ENCODE results near the gene MTCL1. TPM values are rescaled to one million over a fixed set of nuclear protein-coding genes. Genes with fewer than 3 reads are reported as not detected.

The MTCL1 gene
- total and polyA plus RNA-seq, 10 of the 15 experiments (the other 5 are each of a cell fraction or from before 2014, with no cell fraction given), result 0.03 to 0.36 (median 0.13) TPM; not detected in 4

DNA sequence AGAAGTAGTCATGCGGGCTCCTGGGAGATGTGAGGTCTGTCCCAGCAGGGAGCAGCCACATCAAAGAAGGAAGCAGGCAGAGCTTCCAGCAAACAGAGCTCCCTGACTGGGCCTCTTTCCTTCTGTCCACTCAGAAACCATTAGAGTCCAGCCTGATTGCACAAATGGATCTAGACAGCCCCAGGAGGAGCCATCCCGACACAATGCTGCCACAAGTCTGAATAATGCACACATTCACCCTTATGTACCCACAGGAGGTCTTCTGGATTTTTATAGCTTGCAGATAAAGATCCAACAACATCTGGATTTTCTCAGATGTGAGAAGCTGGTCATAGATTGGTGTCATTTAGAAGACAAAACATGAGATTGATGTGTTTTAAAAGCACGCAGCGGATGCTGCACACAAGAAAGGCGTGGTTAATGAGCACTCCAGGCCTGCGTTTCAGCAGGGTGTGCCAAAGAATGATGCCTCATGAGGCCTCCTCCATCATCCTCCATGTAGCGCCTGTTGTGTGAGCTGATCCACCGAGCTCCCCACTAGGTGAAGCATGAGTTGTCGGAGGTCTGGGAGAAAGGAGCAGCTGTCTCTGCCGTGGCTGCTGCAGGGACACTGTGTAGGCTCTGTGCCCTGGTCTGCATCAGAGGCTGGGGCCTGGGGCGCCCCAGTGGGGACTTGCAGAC lies 60.6 kb downstream of the MTCL1 start:
- in situ Hi-C loops (cut with MboI), result no loop called here
- 33% methylated on average over 11 of the region's 11 CpGs for WGBS (ENCODE audit: insufficient coverage, insufficient replicate concordance, low lambda C conversion rate, missing lambda C conversion rate)

More for the DNA sequence above, 60.6 kb downstream of the MTCL1 start:
- BruUV-seq (replicated peaks), result no TSS peak
- Histone ChIP-seq H4K20me1 (ENCODE audit: control insufficient read depth, insufficient read depth) (no peaks in the 10 kb centered on the region), H3K4me1 (ENCODE audit: control insufficient read depth, insufficient read depth, low read length) (no peaks in the 10 kb centered on the region), H3K4me2 (ENCODE audit: control insufficient read depth, insufficient read depth) (no peak overlapping the region), H2AFZ (ENCODE audit: control insufficient read depth, low read depth, low read length) (no peak overlapping the region), H3K9me3 (replicated peaks; ENCODE audit: control insufficient read depth, insufficient read depth, low read length) (no peaks in the 10 kb centered on the region), H3K9ac (ENCODE audit: control insufficient read depth, insufficient read depth, low read length) (no peak overlapping the region), H3K4me3 (no peak overlapping the region), H3K27ac (ENCODE audit: control insufficient read depth, insufficient read depth) (no peak overlapping the region), H3K27me3 (replicated peaks in 1 of 2; ENCODE audit: control insufficient read depth in 2 of 2, insufficient read depth in 2 of 2, low read length in 1 of 2) (no peaks in the 10 kb centered on the region; a peak in 1 of 4 replicates), H3K79me2 (ENCODE audit: control insufficient read depth, insufficient read depth, low read length) (no peaks in the 10 kb centered on the region), H3K36me3 (ENCODE audit: control insufficient read depth in 2 of 2, insufficient read depth in 2 of 2, low read length in 1 of 2) (no peaks in the 10 kb centered on the region)
- DNase-seq (ENCODE audit: low read depth, low spot score) (no peak), ATAC-seq (no peak), FAIRE-seq (no peak)
- ChIA-PET CTCF (interaction anchor here (0.7 kb wide), 1 partner anchor 9 kb away, joined by 4 read pairs; no protein-coding TSS in a partner anchor), POLR2A (interaction anchor here (0.9 kb wide), 1 partner anchor 9 kb away, joined by 6 read pairs; no protein-coding TSS in a partner anchor), RAD21 (ENCODE audit: unreplicated experiment) (no interaction called here), SMC1A (ENCODE audit: uncharacterized antibody, unreplicated experiment) (no interaction called here)
- TF ChIP-seq EP300 (IDR thresholded peaks at IDR 0.05; ENCODE audit: borderline replicate concordance in 1 of 2, control insufficient read depth in 1 of 2, low read depth in 2 of 2, low read length in 2 of 2) (no peak), SMAD1 (IDR thresholded peaks at IDR 0.05; ENCODE audit: low read depth, partially characterized antibody) (no peak), ASH2L (IDR thresholded peaks at IDR 0.05; ENCODE audit: borderline replicate concordance, low read depth) (no peak), KLF5 (IDR thresholded peaks at IDR 0.05; ENCODE audit: partially characterized antibody) (no peak), PAX8 (IDR thresholded peaks at IDR 0.05) (no peak), SRF (IDR thresholded peaks at IDR 0.05; ENCODE audit: low read depth in 2 of 2, low read length in 2 of 2) (no peak), RELA (IDR thresholded peaks at IDR 0.05; ENCODE audit: borderline replicate concordance, partially characterized antibody) (no peak), ZSCAN29 (IDR thresholded peaks at IDR 0.05) (no peak), MXI1 (IDR thresholded peaks at IDR 0.05; ENCODE audit: low read depth, low read length) (no peak), ZBTB4 (CRISPR knock-in tag; IDR thresholded peaks at IDR 0.05) (no peak), SMARCA5 (IDR thresholded peaks at IDR 0.05) (no peak), MTA2 (IDR thresholded peaks at IDR 0.05; ENCODE audit: low read depth) (no peak)
- TF ChIP-seq, protein P1, sequence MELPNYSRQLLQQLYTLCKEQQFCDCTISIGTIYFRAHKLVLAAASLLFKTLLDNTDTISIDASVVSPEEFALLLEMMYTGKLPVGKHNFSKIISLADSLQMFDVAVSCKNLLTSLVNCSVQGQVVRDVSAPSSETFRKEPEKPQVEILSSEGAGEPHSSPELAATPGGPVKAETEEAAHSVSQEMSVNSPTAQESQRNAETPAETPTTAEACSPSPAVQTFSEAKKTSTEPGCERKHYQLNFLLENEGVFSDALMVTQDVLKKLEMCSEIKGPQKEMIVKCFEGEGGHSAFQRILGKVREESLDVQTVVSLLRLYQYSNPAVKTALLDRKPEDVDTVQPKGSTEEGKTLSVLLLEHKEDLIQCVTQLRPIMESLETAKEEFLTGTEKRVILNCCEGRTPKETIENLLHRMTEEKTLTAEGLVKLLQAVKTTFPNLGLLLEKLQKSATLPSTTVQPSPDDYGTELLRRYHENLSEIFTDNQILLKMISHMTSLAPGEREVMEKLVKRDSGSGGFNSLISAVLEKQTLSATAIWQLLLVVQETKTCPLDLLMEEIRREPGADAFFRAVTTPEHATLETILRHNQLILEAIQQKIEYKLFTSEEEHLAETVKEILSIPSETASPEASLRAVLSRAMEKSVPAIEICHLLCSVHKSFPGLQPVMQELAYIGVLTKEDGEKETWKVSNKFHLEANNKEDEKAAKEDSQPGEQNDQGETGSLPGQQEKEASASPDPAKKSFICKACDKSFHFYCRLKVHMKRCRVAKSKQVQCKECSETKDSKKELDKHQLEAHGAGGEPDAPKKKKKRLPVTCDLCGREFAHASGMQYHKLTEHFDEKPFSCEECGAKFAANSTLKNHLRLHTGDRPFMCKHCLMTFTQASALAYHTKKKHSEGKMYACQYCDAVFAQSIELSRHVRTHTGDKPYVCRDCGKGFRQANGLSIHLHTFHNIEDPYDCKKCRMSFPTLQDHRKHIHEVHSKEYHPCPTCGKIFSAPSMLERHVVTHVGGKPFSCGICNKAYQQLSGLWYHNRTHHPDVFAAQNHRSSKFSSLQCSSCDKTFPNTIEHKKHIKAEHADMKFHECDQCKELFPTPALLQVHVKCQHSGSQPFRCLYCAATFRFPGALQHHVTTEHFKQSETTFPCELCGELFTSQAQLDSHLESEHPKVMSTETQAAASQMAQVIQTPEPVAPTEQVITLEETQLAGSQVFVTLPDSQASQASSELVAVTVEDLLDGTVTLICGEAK (IDR thresholded peaks at IDR 0.05; ENCODE audit: borderline replicate concordance), result no peak
- TF ChIP-seq, protein P2, sequence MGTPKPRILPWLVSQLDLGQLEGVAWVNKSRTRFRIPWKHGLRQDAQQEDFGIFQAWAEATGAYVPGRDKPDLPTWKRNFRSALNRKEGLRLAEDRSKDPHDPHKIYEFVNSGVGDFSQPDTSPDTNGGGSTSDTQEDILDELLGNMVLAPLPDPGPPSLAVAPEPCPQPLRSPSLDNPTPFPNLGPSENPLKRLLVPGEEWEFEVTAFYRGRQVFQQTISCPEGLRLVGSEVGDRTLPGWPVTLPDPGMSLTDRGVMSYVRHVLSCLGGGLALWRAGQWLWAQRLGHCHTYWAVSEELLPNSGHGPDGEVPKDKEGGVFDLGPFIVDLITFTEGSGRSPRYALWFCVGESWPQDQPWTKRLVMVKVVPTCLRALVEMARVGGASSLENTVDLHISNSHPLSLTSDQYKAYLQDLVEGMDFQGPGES (IDR thresholded peaks at IDR 0.05), result no peak
- intact Hi-C loops (cut with micrococcal nuclease; ENCODE audit: unreplicated experiment), result no loop called here

Measured in GM12878 (cell line).